Uterine smooth muscle cell (primary cell): Measurements from ENCODE around the gene RNASEH2A. TPM values are rescaled to one million over a fixed set of nuclear protein-coding genes. Genes with fewer than 3 reads are reported as not detected.

Experiments used
- total RNA-seq: library from RNA; depleted of rRNA; stranded (reverse); fragments of >200 nt; gene quantifications from 2 replicates; pipeline ENCODE4 v1.2.3, GENCODE V29; 2014

Gene RNASEH2A
- 32.0 and 79.4 TPM in 2 replicates for total RNA-seq

DNA sequence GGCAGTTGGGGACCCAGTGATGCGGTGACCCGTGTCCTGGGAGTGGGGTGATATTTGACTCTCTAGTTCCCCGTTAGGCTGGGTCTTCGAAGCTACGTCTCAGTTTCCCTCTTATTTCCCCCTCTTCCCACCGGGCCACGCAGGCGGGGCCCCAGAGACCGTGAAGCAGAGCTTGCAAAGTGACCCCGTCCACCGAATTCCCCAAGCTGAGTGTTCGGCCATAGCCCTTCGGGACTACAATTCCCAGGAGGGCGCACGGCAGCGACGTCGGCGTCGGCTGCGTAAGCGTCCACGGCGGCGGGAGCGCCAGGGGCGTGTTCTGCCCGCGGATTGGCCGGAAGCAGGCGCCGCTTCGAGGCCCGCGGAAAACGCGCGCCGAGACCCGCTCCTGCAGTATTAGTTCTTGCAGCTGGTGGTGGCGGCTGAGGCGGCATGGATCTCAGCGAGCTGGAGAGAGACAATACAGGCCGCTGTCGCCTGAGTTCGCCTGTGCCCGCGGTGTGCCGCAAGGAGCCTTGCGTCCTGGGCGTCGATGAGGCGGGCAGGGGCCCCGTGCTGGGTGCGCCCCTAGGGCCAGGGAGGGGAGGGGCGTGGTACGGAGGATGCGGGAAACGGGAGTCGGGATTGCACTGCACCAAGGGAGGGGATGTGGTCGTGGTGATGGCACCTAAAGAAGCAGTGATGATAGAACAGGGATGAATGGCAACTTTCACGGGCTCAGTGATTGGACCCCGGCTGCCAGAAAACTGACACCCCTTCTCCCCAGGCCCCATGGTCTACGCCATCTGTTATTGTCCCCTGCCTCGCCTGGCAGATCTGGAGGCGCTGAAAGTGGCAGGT is at the start of gene RNASEH2A:
Gene RNASEH2A (plus strand): TSS at position 343 of the 840 bp plus-strand sequence. CDS start 90 bp downstream, at position 433.

DNA sequence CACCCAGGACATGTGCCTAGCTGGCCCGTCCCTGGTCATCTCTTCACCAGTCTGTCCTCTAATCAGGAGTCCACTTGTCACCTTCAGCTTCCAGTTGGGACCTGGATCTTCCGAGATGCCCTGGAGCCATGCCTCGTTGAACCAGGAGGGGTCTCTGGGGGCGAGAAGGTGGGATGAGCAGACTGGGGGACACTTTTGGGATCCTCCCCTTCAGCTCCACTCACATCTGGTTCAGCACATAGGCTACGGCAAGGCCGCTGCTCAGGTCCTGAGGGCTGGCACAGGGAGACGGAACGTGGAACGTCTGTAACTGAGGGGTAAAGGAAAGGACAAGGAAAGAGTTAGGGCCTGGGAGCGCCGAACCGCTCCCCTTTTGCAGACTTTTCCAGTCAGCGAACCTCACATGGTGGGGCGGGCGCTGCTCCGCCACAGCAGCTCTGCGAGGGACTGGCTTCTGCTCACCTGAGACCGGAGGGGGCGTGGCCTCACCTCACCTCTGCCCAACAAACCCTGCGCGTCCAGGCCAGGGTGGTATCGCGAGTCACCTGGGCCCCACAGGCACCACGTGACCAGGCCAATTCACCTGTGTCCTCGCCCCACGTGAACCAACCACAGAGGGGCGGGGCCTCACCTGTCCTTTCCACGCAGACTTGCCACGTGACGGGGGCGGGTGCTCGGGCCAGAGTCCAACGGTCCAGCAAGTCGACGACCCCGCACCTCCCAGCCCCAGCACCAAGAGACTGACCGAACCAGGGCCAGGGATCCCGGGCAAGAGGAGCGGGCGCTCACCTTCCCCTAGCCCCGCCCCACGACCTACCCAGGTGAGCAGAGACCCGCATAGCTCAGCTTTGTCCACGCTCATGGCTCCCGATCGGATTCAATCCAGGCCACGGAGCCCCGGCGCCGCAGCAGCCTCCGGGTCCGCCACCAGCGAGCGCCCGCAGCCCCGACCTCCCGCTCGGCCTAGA is 31.5 kb upstream of the RNASEH2A start, which contains the start of gene HOOK2:
Gene HOOK2 (minus strand): TSS at position 965 of the 968 bp plus-strand sequence. CDS start 103 bp downstream, at position 862.

GRCh38 chr19:12791345-12792050 is 14.9 kb upstream of the RNASEH2A start, which contains the start of gene JUNB:
Gene JUNB (plus strand): TSS chr19:12791486. CDS start chr19:12791772, 286 bp downstream.

DNA sequence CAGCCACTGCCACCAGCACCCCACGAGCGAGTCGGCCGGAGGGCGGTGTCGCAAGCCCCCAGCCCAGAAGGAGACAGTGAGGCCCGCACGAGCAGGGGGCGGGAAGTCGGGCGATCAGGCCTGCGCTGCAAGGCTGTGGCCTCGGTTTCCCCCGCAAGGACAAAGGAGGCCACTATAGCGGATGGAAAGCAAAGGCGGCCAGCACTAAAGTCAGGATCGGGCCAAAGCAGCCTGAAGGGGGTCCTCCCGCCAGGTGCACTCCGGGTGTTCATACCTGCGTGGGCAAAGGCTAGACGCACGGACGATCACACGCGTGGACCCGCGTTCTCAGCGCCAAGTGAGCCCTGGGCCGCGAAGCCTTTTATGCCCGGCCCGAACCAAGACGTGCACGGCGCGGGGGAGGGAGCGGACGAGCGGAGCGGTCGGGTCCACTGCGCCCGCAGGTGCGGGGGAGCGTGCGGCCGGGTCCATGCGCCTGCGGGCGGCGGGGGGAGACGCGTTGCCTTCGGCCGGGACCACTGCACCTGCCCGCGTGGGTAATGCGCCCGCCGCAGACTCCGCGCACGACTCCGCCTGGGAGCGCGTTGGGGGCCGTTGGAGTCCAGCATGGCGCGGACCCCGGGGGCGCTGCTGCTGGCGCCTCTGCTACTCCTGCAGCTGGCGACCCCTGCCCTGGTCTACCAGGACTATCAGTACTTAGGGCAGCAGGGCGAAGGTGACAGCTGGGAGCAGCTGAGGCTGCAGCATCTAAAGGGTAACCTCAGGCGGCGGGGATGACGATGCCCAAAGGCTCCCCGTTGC is 4.7 kb upstream of the RNASEH2A start, which contains the start of the genes PRDX2 and THSD8:
Gene PRDX2 (minus strand): TSS at position 335 of the 801 bp plus-strand sequence. CDS start 539 bp downstream, outside the sequence.
Gene THSD8 (plus strand): TSS at position 604 of the 801 bp plus-strand sequence. CDS start 3 bp downstream, at position 607.

GRCh38 chr19:12834566-12834943 is 28.2 kb downstream of the RNASEH2A start, which contains the start of gene RTBDN:
Gene RTBDN (minus strand): TSS chr19:12834579. CDS start chr19:12829979, 4,600 bp downstream.

DNA sequence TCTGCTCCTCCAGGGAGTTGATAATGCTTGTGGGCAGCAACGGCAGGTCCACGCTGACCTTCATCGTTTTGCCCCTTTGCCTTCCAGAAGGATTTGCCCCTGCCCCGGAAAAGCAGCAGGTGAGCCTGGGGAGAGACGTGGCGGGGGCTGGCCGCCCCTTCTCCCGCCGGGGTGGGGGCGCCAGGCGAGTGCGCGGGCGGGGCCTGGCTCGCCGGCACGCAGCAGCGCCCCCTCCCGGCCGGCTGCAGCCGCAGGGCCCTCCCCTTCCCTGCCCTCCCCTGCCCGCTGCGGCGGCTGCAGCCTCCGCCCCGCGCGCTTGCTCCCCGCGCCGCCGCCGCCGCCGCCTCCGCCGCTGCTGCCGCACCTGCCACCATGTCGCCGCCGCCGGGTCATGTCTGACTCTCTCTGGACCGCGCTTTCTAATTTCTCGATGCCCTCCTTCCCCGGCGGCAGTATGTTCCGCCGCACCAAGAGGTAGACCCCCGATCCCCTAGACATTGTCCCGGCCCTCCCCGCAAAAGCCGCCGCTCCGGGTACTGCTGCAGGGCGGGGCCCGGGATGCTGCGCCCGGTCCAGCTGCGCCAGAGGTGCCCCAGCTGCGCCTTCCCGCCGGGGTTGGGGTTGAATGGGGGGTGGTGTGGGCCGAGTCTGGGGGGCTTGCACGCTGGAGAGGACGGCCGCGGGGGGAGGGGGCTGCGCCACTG is 31.9 kb downstream of the RNASEH2A start, which contains the start of gene MAST1:
Gene MAST1 (plus strand): TSS at position 334 of the 704 bp plus-strand sequence. CDS start 58 bp downstream, at position 392.

Other genes starting within 250 kb of the RNASEH2A start
- 10.9 and 11.0 TPM in 2 replicates for gene ZNF490, start 195.8 kb upstream of the RNASEH2A start, total RNA-seq
- gene ZNF791, start 195.7 kb upstream of the RNASEH2A start, total RNA-seq, result 17.2 and 17.5 TPM in 2 replicates
- 21.6 and 32.9 TPM in 2 replicates for gene MAN2B1, start 139.8 kb upstream of the RNASEH2A start, total RNA-seq
- 6.3 and 10.4 TPM in 2 replicates for gene WDR83, start 139.8 kb upstream of the RNASEH2A start, total RNA-seq
- gene DHPS, start 124.7 kb upstream of the RNASEH2A start, total RNA-seq, result 65.7 and 70.2 TPM in 2 replicates
- not detected in 2 replicates for gene GNG14, start 118.6 kb upstream of the RNASEH2A start, total RNA-seq
- 7.2 and 7.6 TPM in 2 replicates for gene FBXW9, start 110.0 kb upstream of the RNASEH2A start, total RNA-seq
- gene TNPO2, start 82.7 kb upstream of the RNASEH2A start, total RNA-seq, result 42.2 and 47.4 TPM in 2 replicates
- gene TRIR, start 71.9 kb upstream of the RNASEH2A start, total RNA-seq, result 93.1 and 115 TPM in 2 replicates
- gene GET3, start 69.1 kb upstream of the RNASEH2A start, total RNA-seq, result 116 and 130 TPM in 2 replicates
- 0.25 TPM in 1 of 2 replicates, not detected in the other for gene BEST2, start 54.8 kb upstream of the RNASEH2A start, total RNA-seq
- gene HOOK2, start 31.0 kb upstream of the RNASEH2A start, total RNA-seq, result 12.8 and 24.1 TPM in 2 replicates
- 41.7 and 53.9 TPM in 2 replicates for gene JUNB, start 15.1 kb upstream of the RNASEH2A start, total RNA-seq
- 190 and 232 TPM in 2 replicates for gene PRDX2, start 4.8 kb upstream of the RNASEH2A start, total RNA-seq
- gene THSD8, start 4.5 kb upstream of the RNASEH2A start, total RNA-seq, result 0.22 TPM in 1 of 2 replicates, not detected in the other
- not detected in 2 replicates for gene RTBDN, start 28.0 kb downstream of the RNASEH2A start, total RNA-seq
- 0.87 TPM in 1 of 2 replicates, not detected in the other for gene MAST1, start 31.9 kb downstream of the RNASEH2A start, total RNA-seq
- gene DNASE2, start 74.9 kb downstream of the RNASEH2A start, total RNA-seq, result 13.5 and 35.4 TPM in 2 replicates
- gene KLF1, start 80.6 kb downstream of the RNASEH2A start, total RNA-seq, result not detected in 2 replicates
- gene GCDH, start 84.6 kb downstream of the RNASEH2A start, total RNA-seq, result 25.2 and 35.5 TPM in 2 replicates
- gene SYCE2, start 112.7 kb downstream of the RNASEH2A start, total RNA-seq, result 0.11 and 0.12 TPM in 2 replicates
- 54.1 and 58.9 TPM in 2 replicates for gene FARSA, start 127.1 kb downstream of the RNASEH2A start, total RNA-seq
- gene CALR, start 132.0 kb downstream of the RNASEH2A start, total RNA-seq, result 1,588 and 2,549 TPM in 2 replicates
- gene RAD23A, start 139.3 kb downstream of the RNASEH2A start, total RNA-seq, result 68.9 and 87.4 TPM in 2 replicates
- gene GADD45GIP1, start 150.6 kb downstream of the RNASEH2A start, total RNA-seq, result 26.6 and 36.4 TPM in 2 replicates
- 0.12 TPM in 1 of 2 replicates, not detected in the other for gene DAND5, start 163.0 kb downstream of the RNASEH2A start, total RNA-seq
- gene NFIX, start 188.9 kb downstream of the RNASEH2A start, total RNA-seq, result 59.8 and 71.9 TPM in 2 replicates